Upper lobe of right lung (tissue), 1 donor: Measurements from ENCODE around the gene ATF7. TPM values are rescaled to one million over a fixed set of nuclear protein-coding genes. Genes with fewer than 3 reads are reported as not detected.

Source experiments
- ATAC-seq: fragments of 200-7000 bp; cut with Tn5 transposase; one replicate; pipeline ENCODE4 v1.9.1; 2020; ENCODE audit warnings: mild to moderate bottlenecking, moderate library complexity
- DNase-seq: peaks from one replicate; pipeline ENCODE4 v3.0.0-alpha.2; 2020
- H3K27ac ChIP-seq: fragments of 200-600 bp; one replicate; pipeline ENCODE4 v1.8.0; 2022
- H3K27me3 ChIP-seq: fragments of 200-600 bp; one replicate; pipeline ENCODE4 v1.8.0; 2022; ENCODE audit warnings: mild to moderate bottlenecking
- H3K36me3 ChIP-seq: fragments of 200-600 bp; one replicate; pipeline ENCODE4 v1.8.0; 2022
- H3K4me1 ChIP-seq: fragments of 200-600 bp; one replicate; pipeline ENCODE4 v1.8.0; 2022
- H3K4me3 ChIP-seq: fragments of 200-600 bp; one replicate; pipeline ENCODE4 v1.8.0; 2022; ENCODE audit warnings: mild to moderate bottlenecking
- H3K9me3 ChIP-seq: fragments of 200-600 bp; one replicate; pipeline ENCODE4 v1.8.0; 2022
- intact Hi-C: fragments of 100-400 bp; cut with DNase I; formaldehyde crosslinking; loops from one replicate; pipeline ENCODE4 v1.11.0; 2022
- total RNA-seq: library from RNA; stranded (reverse); fragmentation: NEBNext Ultra II Directional; extraction: Animal tissue kit (Norgen Biotek cat#: 25700); gene quantifications from one replicate; pipeline ENCODE4 v1.2.1, GENCODE V29; 2021
- TF ChIP-seq, protein P1 (sequence below): fragments of 200-600 bp; IDR thresholded peaks from one replicate; pipeline ENCODE4 v1.8.0; 2022; ENCODE audit warnings: antibody characterized with exemption
- donor health status: DM: no; HTN: yes; CAD: no; lungs with severe emphysema.

Gene ATF7
- total RNA-seq, 1 donor from 2014 or later: 54.0 TPM

DNA sequence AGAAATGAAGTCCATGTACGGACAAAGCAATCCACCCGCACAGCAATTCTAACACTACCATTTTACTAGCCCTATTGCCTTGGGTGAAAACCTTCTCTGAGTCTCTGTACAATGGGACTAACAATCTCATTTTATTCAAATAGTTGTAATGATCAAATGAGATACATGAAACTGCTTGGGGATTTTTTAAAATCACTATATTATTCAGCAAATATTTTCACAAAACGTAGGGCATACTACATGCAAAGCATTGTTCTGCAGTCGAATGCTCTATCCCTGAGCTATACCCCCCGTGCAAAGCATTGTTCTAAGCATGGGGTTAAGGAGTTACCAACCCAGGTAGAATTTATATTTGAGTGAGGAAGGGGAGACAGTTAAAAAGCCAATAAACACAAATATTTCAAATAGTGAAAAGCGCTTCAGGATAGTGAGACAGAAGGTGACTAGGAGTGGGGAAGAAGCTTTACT, 554 bp upstream of the ATF7 start:
- Histone ChIP-seq H3K9me3 (no peaks in the 10 kb centered on the region), H3K27me3 (no peaks in the 10 kb centered on the region), H3K4me3 (peak overlapping the region; percentile 71), H3K4me1 (peaks cover 20% of the 10 kb centered on the region), H3K27ac (peak overlapping the region; percentile 98), H3K36me3 (no peaks in the 10 kb centered on the region)
- TF ChIP-seq, protein P1, sequence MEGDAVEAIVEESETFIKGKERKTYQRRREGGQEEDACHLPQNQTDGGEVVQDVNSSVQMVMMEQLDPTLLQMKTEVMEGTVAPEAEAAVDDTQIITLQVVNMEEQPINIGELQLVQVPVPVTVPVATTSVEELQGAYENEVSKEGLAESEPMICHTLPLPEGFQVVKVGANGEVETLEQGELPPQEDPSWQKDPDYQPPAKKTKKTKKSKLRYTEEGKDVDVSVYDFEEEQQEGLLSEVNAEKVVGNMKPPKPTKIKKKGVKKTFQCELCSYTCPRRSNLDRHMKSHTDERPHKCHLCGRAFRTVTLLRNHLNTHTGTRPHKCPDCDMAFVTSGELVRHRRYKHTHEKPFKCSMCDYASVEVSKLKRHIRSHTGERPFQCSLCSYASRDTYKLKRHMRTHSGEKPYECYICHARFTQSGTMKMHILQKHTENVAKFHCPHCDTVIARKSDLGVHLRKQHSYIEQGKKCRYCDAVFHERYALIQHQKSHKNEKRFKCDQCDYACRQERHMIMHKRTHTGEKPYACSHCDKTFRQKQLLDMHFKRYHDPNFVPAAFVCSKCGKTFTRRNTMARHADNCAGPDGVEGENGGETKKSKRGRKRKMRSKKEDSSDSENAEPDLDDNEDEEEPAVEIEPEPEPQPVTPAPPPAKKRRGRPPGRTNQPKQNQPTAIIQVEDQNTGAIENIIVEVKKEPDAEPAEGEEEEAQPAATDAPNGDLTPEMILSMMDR: no peak
- ATAC-seq (no peak), DNase-seq (no peak)
- intact Hi-C loops: no loop called here

DNA sequence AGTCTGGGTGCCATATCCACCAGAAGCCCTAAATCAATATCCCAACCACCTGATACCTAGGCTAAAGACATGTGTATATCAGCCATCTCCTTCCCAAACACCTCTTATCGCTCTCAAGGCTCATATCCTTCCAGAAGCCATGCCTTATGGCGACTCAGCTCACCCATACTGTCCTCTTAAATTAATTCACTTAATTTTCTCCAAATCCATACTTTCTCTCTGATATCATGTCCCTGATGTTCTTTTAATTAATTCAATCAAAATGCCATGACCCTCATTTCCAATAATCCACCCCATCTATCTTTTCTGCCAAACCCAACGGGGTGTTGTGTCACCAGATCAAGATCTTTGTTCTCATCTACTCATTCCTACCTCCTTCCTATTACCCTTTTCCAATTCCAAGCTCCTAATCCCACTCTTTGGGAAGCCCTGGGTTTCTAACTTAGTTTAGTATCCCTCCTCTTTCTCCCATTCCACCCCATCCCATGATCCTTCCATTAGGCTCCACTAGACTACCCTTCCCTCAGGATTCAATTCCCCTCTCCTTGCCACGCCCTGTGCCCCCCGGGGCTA, 723 bp downstream of the ATF7 start:
- intact Hi-C loops: no loop called here
- DNase-seq: no peak
- H3K27ac ChIP-seq: peak overlapping the region; percentile 98
- no peak for ATAC-seq
- H3K36me3 ChIP-seq: no peaks in the 10 kb centered on the region
- H3K9me3 ChIP-seq: no peaks in the 10 kb centered on the region
- peak overlapping the region; percentile 71 for H3K4me3 ChIP-seq
- TF ChIP-seq, protein P1: no peak
- peaks cover 20% of the 10 kb centered on the region for H3K4me1 ChIP-seq
- H3K27me3 ChIP-seq: no peaks in the 10 kb centered on the region

DNA sequence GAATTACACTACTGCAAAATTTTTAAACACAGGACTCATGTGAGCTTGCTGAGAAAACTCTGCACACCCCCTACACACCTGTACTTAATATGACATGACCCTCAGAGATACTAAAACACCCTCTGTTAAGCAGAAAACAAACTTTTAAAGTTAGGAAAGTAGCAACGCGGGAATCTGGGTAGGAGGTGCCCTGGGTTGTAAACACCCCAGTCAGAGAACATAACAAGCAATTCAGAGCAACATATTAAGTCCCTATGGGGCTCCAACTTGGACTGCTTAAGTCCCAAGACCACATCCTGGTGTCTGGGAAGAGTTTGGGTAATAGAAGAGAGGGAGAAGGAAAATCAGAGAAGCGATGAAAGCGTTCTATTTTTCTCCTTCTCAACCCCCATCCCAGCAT, 1.2 kb downstream of the ATF7 start:
- DNase-seq (no peak), ATAC-seq (no peak)
- no peaks in the 10 kb centered on the region for H3K9me3 ChIP-seq
- H3K27ac ChIP-seq: peak overlapping the region; percentile 98
- intact Hi-C loops: no loop called here
- peaks cover 20% of the 10 kb centered on the region for H3K4me1 ChIP-seq
- peak overlapping the region; percentile 71 for H3K4me3 ChIP-seq
- TF ChIP-seq, protein P1: no peak
- no peaks in the 10 kb centered on the region for H3K27me3 ChIP-seq
- H3K36me3 ChIP-seq: no peaks in the 10 kb centered on the region

DNA sequence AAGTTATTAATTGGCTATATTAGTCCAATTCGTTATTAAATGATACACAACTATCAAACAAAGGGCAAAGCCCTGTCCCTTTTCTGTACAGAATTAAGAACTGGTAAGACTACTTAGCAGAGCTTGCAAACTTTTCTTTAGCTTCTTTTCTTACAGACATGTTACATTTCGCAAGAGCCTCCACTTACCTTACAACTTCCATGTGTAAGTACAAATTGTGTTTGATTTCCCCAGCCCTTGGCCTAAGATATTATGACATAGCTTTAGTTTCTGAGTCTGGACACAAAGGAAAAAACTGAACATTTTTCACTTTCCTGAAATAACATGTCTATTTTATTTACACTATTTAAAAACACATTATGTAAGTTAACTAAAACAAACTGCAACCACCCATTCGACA, 1.7 kb downstream of the ATF7 start:
- Histone ChIP-seq H3K27me3 (no peaks in the 10 kb centered on the region), H3K4me1 (peaks cover 22% of the 10 kb centered on the region), H3K4me3 (peak overlapping the region; percentile 71), H3K36me3 (no peaks in the 10 kb centered on the region), H3K27ac (peak overlapping the region; percentile 98), H3K9me3 (no peaks in the 10 kb centered on the region)
- DNase-seq (no peak), ATAC-seq (no peak)
- intact Hi-C loops: no loop called here
- TF ChIP-seq, protein P1: no peak

DNA sequence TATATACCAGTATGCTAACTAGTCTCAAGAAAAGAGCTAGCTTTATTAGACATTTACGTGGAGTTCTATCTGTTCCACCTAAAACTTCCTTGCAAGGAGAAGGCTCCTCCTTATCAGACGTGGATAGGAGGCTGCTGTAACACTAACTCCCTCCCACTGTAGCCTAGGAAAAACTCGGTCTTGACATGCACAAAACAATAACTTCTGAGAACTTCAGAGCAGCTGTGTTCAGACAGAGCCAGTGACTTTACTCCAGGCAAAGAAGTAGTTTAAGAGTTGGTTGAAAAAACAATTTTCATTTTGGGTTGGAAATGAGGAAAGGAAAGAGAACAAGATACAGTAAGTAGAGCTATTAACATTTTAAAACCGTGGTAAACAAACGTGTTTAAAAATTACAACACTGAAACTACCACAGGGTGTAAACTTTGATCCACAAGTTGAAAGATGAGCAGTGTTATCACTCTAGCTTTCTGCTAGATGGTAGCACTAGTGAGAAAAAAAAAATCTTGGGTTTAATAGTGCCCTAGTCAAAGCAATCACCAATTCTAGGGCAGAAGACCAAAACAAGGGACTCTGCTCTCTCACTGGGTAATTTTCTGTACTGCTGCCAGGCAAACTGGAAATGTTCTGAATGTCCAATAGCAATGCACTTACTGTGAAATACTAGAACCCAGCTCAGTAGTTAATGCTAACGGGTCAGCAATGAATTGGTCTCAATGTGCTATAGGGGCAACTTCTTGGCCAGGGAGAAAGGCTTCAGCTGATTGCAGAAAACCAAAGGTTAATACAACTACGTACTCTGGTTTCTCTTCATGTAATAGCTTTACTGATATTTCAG, 2.4 kb downstream of the ATF7 start:
- ATAC-seq: no peak
- TF ChIP-seq, protein P1: no peak
- Histone ChIP-seq H3K9me3 (no peaks in the 10 kb centered on the region), H3K27ac (peak overlapping the region; percentile 98), H3K4me3 (peak overlapping the region; percentile 71), H3K4me1 (peaks cover 29% of the 10 kb centered on the region), H3K36me3 (no peaks in the 10 kb centered on the region), H3K27me3 (no peaks in the 10 kb centered on the region)
- DNase-seq: no peak
- intact Hi-C loops: no loop called here
